PC-9 (cell line): ENCODE results near the gene DHCR7.

Source experiments
- CTCF ChIP-seq: fragments of 200-600 bp; sonication (generic); conservative IDR thresholded peaks from 2 replicates; pipeline ENCODE4 v1.6.1; 2017; ENCODE audit warnings: mixed run types, antibody characterized with exemption, mild to moderate bottlenecking, moderate library complexity
- EZH2 ChIP-seq: fragments of 200-600 bp; sonication (generic); IDR thresholded peaks from 2 replicates; pipeline ENCODE4 v1.8.0; 2017; ENCODE audit warnings: antibody characterized with exemption, low read depth

- no peak for TF ChIP-seq CTCF
- no peak for TF ChIP-seq EZH2
Observed at GRCh38 chr11:71393283-71393682, 54.9 kb downstream of the DHCR7 start.
